Activated naive CD8-positive, alpha-beta T cell treated with anti-CD3 and anti-CD28 coated beads, Interleukin-2, amount 50 U/mL, for 24 hours (primary cell): Measurements from ENCODE around the gene CLCNKA.
A peak's percentile ranks its signal among the peaks of the same experiment; 100 is the strongest.
"Not testable (repeated sequence)": the region's sequence is repeated elsewhere in the genome, so short reads cannot be mapped to it uniquely, and the experiment has no call there.

Source experiments
- ATAC-seq: fragments of 150-1000 bp; cut with Tn5 transposase; one replicate; pipeline ENCODE4 v1.10.0; 2021
- DNase-seq: peaks from one replicate; pipeline ENCODE4 v3.0.0; 2021
- H3K27ac Mint-ChIP-seq: one replicate; pipeline ENCODE4 v1.8.0; 2021; ENCODE audit warnings: mild to moderate bottlenecking, mixed read lengths
- H3K27me3 Mint-ChIP-seq: one replicate; pipeline ENCODE4 v1.8.0; 2021; ENCODE audit warnings: mixed read lengths
- H3K36me3 Mint-ChIP-seq: one replicate; pipeline ENCODE4 v1.8.0; 2021; ENCODE audit warnings: low read depth, mixed read lengths
- H3K4me1 Mint-ChIP-seq: one replicate; pipeline ENCODE4 v1.8.0; 2021; ENCODE audit warnings: mixed read lengths
- H3K4me3 Mint-ChIP-seq: one replicate; pipeline ENCODE4 v1.8.0; 2021; ENCODE audit warnings: mild to moderate bottlenecking, moderate library complexity, mixed read lengths
- H3K9me3 Mint-ChIP-seq: one replicate; pipeline ENCODE4 v1.8.0; 2021; ENCODE audit warnings: mixed read lengths

The CLCNKA gene

GRCh38 chr1:16021681-16022080 lies at the start of gene CLCNKA:
CLCNKA (plus strand) TSS chr1:16022036; CDS start chr1:16022620, 584 bp downstream.
- Mint-ChIP-seq H3K27ac (no peak within 1 kb of the TSS), H3K27me3 (peaks cover 11% of the 10 kb centered on the region), H3K36me3 (no peaks in the 10 kb centered on the region), H3K9me3 (no peaks in the 10 kb centered on the region), H3K4me1 (no peaks in the 10 kb centered on the region), H3K4me3 (no peak within 1 kb of the TSS)
- no peak for DNase-seq
- no peak for ATAC-seq

DNA sequence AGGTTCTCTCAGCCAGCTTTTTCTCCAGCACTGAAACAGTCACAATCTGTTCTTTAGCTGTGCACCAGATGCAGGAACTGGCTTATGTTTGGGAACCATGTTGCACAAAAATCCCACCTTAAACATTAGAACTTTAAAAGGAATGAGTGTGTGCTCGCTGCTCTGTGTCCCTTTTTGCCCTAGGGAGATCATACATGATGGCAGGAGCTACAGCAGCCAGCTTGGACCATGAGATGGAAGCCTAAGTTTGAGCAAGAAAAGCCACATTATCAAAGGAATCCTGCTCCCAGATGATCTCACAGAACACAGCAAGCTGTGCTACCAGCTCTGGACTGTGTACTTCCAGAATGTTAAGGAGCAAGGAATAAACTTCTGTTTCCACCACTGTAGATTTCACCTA lies 49.4 kb upstream of the CLCNKA start:
- Mint-ChIP-seq H3K36me3 (peaks cover 62% of the 10 kb centered on the region), H3K4me3 (no peak overlapping the region), H3K27me3 (no peaks in the 10 kb centered on the region), H3K27ac (peak overlapping the region; percentile 75), H3K9me3 (peaks cover 5% of the 10 kb centered on the region), H3K4me1 (peaks cover 79% of the 10 kb centered on the region)
- no peak for DNase-seq
- ATAC-seq = no peak

DNA sequence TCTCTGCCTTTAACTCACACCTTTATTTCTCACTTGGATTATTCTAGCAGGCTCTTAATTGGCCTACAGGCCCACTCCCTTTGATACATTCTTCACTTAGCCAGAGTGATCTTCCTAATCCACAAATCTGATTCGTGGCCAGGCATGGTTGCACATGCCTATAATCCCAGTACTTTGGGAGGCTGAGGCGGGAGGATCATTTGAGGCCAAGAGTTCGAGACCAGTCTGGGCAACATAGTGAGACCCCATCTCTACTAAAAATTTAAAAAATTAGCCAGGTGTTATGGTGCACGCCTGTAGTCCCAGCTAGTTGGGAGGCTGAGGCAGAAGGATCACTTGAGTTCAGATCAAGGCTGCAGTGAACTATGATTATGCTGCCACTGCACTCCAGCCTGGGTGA lies 48.1 kb upstream of the CLCNKA start:
- Mint-ChIP-seq H3K27me3 (no peaks in the 10 kb centered on the region), H3K36me3 (peaks cover 49% of the 10 kb centered on the region), H3K27ac (peak overlapping the region; percentile 75), H3K4me3 (peak overlapping the region; percentile 34), H3K9me3 (no peaks in the 10 kb centered on the region), H3K4me1 (peaks cover 67% of the 10 kb centered on the region)
- DNase-seq = no peak
- ATAC-seq = no peak

- Mint-ChIP-seq H3K36me3 (peaks cover 39% of the 10 kb centered on the region), H3K4me1 (peaks cover 61% of the 10 kb centered on the region), H3K27me3 (no peaks in the 10 kb centered on the region), H3K9me3 (no peaks in the 10 kb centered on the region), H3K27ac (peak overlapping the region; percentile 87), H3K4me3 (peak overlapping the region; percentile 86)
- DNase-seq = peak; percentile 51
- ATAC-seq = peak; percentile 59
Observed at GRCh38 chr1:15974855-15975254, 47.0 kb upstream of the CLCNKA start.

DNA sequence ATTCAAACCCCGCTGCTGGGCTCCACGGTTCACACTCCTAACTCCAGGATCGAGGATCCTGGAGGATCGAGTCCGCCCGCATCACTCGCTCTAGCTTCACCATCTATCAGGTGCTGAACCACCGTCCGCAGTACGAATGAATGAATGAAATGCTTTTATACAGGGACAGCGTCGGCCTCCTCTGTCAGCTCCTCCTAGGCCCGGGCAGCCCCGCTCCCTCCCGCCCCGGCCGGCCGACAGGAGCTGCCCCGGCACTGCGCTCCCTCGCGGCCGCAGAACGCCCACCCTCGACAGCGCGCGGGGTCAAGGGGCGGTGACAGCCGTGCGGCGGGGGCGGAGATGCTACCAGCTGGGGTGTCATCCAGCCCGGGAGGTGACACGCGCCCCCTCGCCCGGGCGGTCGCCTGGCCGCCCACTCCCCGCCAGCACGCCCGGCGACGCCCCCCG lies 46.5 kb upstream of the CLCNKA start:
- Mint-ChIP-seq H3K27me3 (no peaks in the 10 kb centered on the region), H3K4me1 (peaks cover 55% of the 10 kb centered on the region), H3K36me3 (peaks cover 34% of the 10 kb centered on the region), H3K9me3 (no peaks in the 10 kb centered on the region), H3K4me3 (peak overlapping the region; percentile 86), H3K27ac (peak overlapping the region; percentile 87)
- DNase-seq = peak; percentile 84
- ATAC-seq = peak; percentile 71

DNA sequence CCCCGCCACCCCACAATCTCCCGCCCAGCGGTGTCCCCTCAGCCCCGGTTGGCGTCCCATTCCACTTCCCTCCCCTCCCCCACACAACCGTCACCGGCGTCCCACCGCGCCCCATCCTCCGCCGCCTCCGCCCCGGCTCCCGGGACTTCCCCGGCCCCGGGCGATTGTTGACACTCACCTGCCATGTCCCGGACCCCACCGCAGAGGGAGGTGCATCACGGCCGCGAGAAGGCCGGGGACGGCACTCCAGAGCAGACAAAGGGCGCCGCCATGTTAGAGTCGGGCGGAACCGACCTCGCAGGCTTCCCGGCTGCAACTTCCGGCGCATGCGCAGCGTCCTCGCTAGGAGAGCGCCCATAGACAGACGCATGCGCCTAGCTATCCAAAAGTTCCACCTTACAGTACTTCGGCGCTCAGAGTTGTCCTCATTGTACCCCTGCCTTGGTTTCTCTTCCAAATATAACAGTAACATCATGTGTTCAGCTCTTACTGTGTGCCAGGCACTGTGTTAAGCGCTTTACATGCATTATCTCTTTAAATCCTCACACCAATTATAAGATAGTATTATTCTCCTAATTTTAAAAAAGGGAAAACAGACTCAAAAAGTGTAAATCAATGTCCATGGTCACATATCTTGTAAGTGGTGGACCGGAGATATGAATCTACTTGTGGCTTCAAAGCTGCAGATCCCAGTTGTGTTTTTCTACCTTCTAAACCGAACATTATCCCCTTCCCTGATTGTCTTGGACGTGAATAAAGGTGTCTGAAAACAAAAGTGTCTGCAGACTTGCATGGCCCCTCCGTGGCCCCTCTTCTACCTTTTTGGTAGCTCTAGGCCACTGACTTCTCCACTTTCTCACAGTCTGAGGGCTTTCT lies 45.8 kb upstream of the CLCNKA start, which contains the start of gene ZBTB17:
Gene ZBTB17, minus strand, starts transcription at position 297 of the 876 bp plus-strand sequence. CDS start 27,606 bp downstream, outside the sequence.
- Mint-ChIP-seq H3K27ac (peak within 1 kb of the TSS; percentile 93), H3K4me3 (peak within 1 kb of the TSS; percentile 86), H3K27me3 (no peaks in the 10 kb centered on the region), H3K4me1 (peaks cover 50% of the 10 kb centered on the region), H3K36me3 (peaks cover 27% of the 10 kb centered on the region), H3K9me3 (no peaks in the 10 kb centered on the region)
- ATAC-seq (peak; percentile 87), DNase-seq (peak; percentile 98)

DNA sequence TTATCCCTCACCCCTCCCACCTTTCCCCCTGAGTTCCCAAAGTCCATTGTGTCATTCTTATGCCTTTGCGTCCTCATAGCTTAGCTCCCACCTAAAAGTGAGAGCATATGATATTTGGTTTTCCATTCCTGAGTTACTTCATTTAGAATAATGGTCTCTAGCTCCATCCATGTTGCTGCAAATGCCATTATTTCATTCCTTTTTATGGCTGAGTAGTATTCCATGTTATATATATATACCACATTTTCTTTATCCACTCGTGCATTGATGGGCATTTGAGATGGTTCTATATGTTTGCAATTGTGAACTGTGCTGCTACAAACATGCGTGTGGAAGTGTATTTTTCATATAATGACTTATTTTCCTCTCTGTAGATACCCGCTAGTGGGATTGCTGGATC lies 43.9 kb upstream of the CLCNKA start:
- peaks cover 36% of the 10 kb centered on the region for H3K4me1 Mint-ChIP-seq
- not testable (repeated sequence) for DNase-seq, H3K27ac Mint-ChIP-seq, H3K27me3 Mint-ChIP-seq, H3K4me3 Mint-ChIP-seq, H3K9me3 Mint-ChIP-seq, ATAC-seq
- peaks cover 14% of the 10 kb centered on the region for H3K36me3 Mint-ChIP-seq

- H3K4me3 Mint-ChIP-seq = no peak overlapping the region
- no peak for DNase-seq
- H3K27ac Mint-ChIP-seq = no peak overlapping the region
- no peak for ATAC-seq
- H3K27me3 Mint-ChIP-seq = no peaks in the 10 kb centered on the region
- H3K9me3 Mint-ChIP-seq = peaks cover 6% of the 10 kb centered on the region
- H3K4me1 Mint-ChIP-seq = peaks cover 30% of the 10 kb centered on the region
- no peaks in the 10 kb centered on the region for H3K36me3 Mint-ChIP-seq
Observed at GRCh38 chr1:15981679-15982078, 40.2 kb upstream of the CLCNKA start.

- no peak for DNase-seq
- Mint-ChIP-seq H3K36me3 (no peaks in the 10 kb centered on the region), H3K4me1 (peaks cover 24% of the 10 kb centered on the region), H3K9me3 (peaks cover 6% of the 10 kb centered on the region), H3K27ac (no peak overlapping the region), H3K27me3 (no peaks in the 10 kb centered on the region), H3K4me3 (no peak overlapping the region)
- no peak for ATAC-seq
Observed at GRCh38 chr1:15983275-15983674, 38.6 kb upstream of the CLCNKA start.

DNA sequence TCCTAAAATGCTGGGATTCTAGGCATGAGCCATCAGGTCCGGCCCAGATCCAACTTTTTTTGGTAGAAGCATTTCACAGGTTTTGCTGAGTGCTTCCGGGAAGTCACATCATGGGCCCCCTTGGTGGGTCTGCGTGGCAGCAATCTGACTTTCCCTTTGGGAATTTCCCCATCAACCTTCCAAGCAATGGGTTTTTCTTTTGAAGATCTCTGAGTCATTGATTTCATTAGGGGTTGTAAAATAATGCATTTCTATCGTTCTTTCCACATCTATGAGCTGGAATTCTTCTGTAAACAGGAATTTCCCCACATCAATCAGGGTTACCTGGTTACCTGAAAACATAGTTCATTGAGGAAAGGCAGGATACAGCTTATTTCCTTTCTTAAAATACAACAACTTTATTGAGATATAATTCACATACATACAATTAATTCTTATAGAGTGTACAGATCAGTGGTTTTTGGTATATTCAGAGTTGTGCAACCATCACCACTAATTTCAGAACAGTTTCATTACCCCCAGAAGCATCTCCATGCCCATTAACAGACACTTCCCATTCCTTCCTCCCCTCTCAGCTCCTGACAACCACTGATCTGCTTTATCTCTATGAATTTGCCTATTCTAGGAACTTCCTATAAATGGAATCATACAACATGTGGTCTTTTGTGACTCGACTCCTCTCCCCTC lies 36.1 kb upstream of the CLCNKA start:
- peak overlapping the region; percentile 5 for H3K27ac Mint-ChIP-seq
- no peaks in the 10 kb centered on the region for H3K36me3 Mint-ChIP-seq
- H3K27me3 Mint-ChIP-seq = no peaks in the 10 kb centered on the region
- H3K4me3 Mint-ChIP-seq = no peak overlapping the region
- ATAC-seq (no peak), DNase-seq (no peak)
- H3K9me3 Mint-ChIP-seq = peaks cover 6% of the 10 kb centered on the region
- H3K4me1 Mint-ChIP-seq = peaks cover 24% of the 10 kb centered on the region

DNA sequence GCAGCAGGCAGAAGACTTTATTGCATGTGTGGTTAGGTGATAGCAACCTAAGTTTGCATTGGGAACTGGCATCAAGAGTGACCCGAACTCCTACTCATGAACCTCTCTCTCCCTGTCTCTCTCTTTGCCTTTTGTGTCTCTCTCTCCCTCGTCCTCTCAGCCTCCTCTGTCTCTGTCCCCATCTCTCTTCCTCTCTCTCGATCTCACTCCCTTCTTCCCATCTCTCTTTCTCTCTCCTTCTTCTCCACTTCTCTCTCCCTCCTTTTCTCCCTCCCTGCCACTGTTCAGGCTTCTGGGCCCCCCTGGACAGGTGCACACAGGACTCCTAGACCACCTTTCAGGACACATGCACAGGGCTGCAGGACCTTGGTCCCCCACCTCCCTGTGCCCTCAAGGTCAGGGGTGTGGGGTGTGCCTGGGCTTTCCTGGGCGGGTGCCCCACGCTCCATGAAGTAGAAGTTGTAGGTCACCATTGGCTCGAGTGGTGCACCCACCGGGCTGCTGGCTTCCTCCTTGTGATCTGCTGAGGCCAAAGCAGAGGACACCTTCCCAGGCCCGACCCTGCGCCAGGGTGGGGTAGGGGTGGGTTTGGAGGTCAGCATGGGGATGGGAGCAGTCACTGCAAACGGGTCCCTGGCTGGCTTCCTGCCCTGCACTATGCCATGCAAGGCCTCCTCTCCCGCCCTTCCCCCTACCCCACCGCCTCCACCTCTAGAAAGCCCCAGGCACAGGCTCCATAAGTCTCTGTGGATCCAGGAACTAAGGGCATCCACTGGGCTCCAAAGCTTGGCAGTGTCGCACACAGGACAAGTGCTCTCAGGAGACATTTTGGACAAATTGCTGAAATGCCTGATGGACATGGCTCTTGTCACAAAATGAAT lies 32.7 kb upstream of the CLCNKA start:
- no peak overlapping the region for H3K27ac Mint-ChIP-seq
- H3K36me3 Mint-ChIP-seq = no peaks in the 10 kb centered on the region
- ATAC-seq (no peak), DNase-seq (no peak)
- no peaks in the 10 kb centered on the region for H3K27me3 Mint-ChIP-seq
- H3K4me3 Mint-ChIP-seq = no peak overlapping the region
- H3K4me1 Mint-ChIP-seq = peaks cover 16% of the 10 kb centered on the region
- H3K9me3 Mint-ChIP-seq = no peaks in the 10 kb centered on the region

DNA sequence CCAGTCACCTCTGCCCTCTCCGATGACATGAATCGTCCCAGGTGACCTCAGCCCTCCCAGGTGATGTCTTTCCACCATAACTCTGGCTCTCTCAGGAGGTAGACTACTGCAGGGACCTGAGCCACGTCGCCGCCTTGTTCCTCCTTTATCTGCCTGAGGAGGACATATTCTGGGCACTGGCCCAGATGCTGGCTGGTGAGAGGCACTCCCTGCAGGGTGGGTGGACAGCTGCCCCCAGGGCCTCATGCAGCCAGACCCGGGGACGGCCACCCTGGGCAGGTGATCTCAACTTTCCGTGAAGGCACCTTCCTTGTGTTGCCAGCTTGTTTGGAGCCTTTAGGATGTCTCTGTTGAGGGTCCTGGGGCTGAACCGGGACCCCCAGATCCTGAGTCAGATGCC lies 32.1 kb upstream of the CLCNKA start:
- no peaks in the 10 kb centered on the region for H3K36me3 Mint-ChIP-seq
- H3K4me1 Mint-ChIP-seq = peaks cover 12% of the 10 kb centered on the region
- no peaks in the 10 kb centered on the region for H3K27me3 Mint-ChIP-seq
- H3K4me3 Mint-ChIP-seq = no peak overlapping the region
- H3K27ac Mint-ChIP-seq = no peak overlapping the region
- H3K9me3 Mint-ChIP-seq = no peaks in the 10 kb centered on the region
- no peak for DNase-seq
- ATAC-seq = no peak

GRCh38 chr1:15991427-15992186 lies 30.2 kb upstream of the CLCNKA start:
- DNase-seq = no peak
- no peak for ATAC-seq
- H3K4me3 Mint-ChIP-seq = no peak overlapping the region
- H3K27ac Mint-ChIP-seq = no peak overlapping the region
- H3K9me3 Mint-ChIP-seq = no peaks in the 10 kb centered on the region
- H3K4me1 Mint-ChIP-seq = peaks cover 2% of the 10 kb centered on the region
- no peaks in the 10 kb centered on the region for H3K27me3 Mint-ChIP-seq
- no peaks in the 10 kb centered on the region for H3K36me3 Mint-ChIP-seq

DNA sequence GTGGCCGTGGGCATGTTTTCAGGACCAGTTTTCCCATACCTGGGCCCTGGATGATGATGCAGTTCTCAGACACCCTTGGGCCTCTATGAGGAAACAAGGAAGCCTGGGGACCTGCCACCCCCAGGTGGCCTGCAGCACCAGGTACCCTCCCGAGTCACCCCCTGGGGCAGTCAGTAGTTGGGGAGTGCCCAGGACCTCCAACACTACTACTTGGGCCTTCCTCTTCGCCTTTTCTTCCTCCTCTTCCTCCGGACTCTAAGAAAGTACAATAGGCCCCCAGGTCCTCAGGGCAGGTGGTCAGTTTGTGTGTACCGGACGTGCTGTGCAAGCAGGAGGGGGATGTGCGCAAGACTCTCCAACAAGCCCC lies 29.7 kb upstream of the CLCNKA start:
- DNase-seq = no peak
- no peaks in the 10 kb centered on the region for H3K4me1 Mint-ChIP-seq
- H3K9me3 Mint-ChIP-seq = no peaks in the 10 kb centered on the region
- no peaks in the 10 kb centered on the region for H3K27me3 Mint-ChIP-seq
- H3K4me3 Mint-ChIP-seq = no peak overlapping the region
- H3K27ac Mint-ChIP-seq = no peak overlapping the region
- ATAC-seq = no peak
- no peaks in the 10 kb centered on the region for H3K36me3 Mint-ChIP-seq
